Uterus (tissue), 2 donors: Measurements from ENCODE around the gene POTEF.

Experiments used
- POLR2A ChIP-seq, 2 donors: fragments of 450-650 bp; IDR thresholded peaks; one replicate each; pipeline ENCODE4 v1.6.1; 2016; ENCODE audit warnings: antibody characterized with exemption in 2 of 2, mild to moderate bottlenecking in 1 of 2, moderate library complexity in 1 of 2
- TF ChIP-seq, protein P1 (sequence below), 4 experiments: fragments of 200-600 bp in 2 of 4; fragments of 450-650 bp in 2 of 4; sonication (generic) in 2 of 4; IDR thresholded peaks; one replicate each; pipeline ENCODE4 v1.5.1; 2016 to 2019; ENCODE audit warnings: antibody characterized with exemption in 4 of 4, mild to moderate bottlenecking in 2 of 4, moderate library complexity in 1 of 4

DNA sequence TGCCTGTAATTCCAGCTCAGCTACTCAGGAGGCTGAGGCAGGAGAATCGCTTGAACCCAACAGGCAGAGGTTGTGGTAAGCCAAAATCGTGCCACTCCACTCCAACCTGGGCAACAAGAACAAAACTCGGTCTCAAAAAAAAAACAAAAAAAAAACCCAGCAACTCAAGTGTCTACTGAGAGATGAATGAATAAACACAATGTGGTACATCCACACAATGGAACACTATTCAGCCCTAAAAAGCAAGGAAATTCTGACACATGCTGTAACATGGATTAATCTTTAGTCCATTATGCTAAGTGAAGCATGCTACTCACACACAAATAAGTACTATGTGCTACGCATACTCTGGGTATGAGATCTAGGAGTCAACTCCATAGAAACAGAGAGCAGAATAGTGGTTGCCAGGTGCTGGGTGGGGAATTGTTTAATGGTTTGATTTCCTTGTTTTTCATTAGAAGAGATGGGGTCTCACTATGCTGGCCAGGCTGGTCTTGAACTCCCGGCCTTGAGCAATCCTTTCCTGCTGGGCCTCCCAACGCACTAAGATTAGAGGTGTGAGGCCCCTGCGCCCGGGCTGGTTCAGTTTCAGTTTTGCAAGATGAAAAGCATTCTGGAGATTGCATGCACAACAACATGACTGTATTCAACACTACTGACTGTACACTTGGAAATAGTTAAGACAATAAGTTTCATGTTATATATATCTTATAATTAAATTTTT is 36.4 kb upstream of the POTEF start:
- TF ChIP-seq, protein P1, sequence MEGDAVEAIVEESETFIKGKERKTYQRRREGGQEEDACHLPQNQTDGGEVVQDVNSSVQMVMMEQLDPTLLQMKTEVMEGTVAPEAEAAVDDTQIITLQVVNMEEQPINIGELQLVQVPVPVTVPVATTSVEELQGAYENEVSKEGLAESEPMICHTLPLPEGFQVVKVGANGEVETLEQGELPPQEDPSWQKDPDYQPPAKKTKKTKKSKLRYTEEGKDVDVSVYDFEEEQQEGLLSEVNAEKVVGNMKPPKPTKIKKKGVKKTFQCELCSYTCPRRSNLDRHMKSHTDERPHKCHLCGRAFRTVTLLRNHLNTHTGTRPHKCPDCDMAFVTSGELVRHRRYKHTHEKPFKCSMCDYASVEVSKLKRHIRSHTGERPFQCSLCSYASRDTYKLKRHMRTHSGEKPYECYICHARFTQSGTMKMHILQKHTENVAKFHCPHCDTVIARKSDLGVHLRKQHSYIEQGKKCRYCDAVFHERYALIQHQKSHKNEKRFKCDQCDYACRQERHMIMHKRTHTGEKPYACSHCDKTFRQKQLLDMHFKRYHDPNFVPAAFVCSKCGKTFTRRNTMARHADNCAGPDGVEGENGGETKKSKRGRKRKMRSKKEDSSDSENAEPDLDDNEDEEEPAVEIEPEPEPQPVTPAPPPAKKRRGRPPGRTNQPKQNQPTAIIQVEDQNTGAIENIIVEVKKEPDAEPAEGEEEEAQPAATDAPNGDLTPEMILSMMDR (IDR thresholded peaks at IDR 0.05), result no peak
- no peak for TF ChIP-seq POLR2A (IDR thresholded peaks at IDR 0.05)
